GM23248 (cell line): ENCODE measurements around the gene LYST. TPM values are rescaled to one million over a fixed set of nuclear protein-coding genes. Genes with fewer than 3 reads are reported as not detected.

Experiments
- DNase-seq: peaks from one replicate; pipeline ENCODE4 v3.0.0-alpha.2; 2015
- H2AFZ ChIP-seq: fragments of 200-600 bp; sonication (generic); 2 replicates; pipeline ENCODE4 v1.6.1; 2016; ENCODE audit warnings: antibody characterized with exemption
- H3F3A ChIP-seq: fragments of 200-600 bp; sonication (generic); 2 replicates; pipeline ENCODE4 v1.6.1; 2016; ENCODE audit warnings: mild to moderate bottlenecking, antibody characterized with exemption, mixed run types; ENCODE audit not compliant: insufficient read depth
- H3K27ac ChIP-seq: fragments of 200-600 bp; sonication (generic); 2 replicates; pipeline ENCODE4 v1.5.1; 2016; ENCODE audit warnings: mild to moderate bottlenecking
- H3K27me3 ChIP-seq: fragments of 200-600 bp; sonication (generic); replicated peaks from 2 replicates; pipeline ENCODE4 v1.6.1; 2016; ENCODE audit warnings: mild to moderate bottlenecking; ENCODE audit not compliant: insufficient read depth
- H3K36me3 ChIP-seq: fragments of 200-600 bp; sonication (generic); 2 replicates; pipeline ENCODE4 v1.6.1; 2016; ENCODE audit warnings: low read depth, mild to moderate bottlenecking
- H3K4me1 ChIP-seq: fragments of 200-600 bp; sonication (generic); 2 replicates; pipeline ENCODE4 v1.6.1; 2016; ENCODE audit warnings: mild to moderate bottlenecking; ENCODE audit not compliant: insufficient read depth
- H3K4me2 ChIP-seq: fragments of 200-600 bp; sonication (generic); one replicate; pipeline ENCODE4 v1.6.1; 2016; ENCODE audit warnings: mild to moderate bottlenecking; ENCODE audit not compliant: unreplicated experiment
- H3K4me3 ChIP-seq: fragments of 200-600 bp; sonication (generic); 2 replicates; pipeline ENCODE4 v1.5.1; 2016; ENCODE audit warnings: mild to moderate bottlenecking
- H3K79me2 ChIP-seq: fragments of 200-600 bp; sonication (generic); 2 replicates; pipeline ENCODE4 v1.6.1; 2016; ENCODE audit warnings: mild to moderate bottlenecking; ENCODE audit not compliant: insufficient read depth
- H3K9ac ChIP-seq: fragments of 200-600 bp; sonication (generic); 2 replicates; pipeline ENCODE4 v1.6.1; 2016; ENCODE audit warnings: mild to moderate bottlenecking
- H3K9me2 ChIP-seq: fragments of 200-600 bp; sonication (generic); 2 replicates; pipeline ENCODE4 v1.6.1; 2016; ENCODE audit warnings: mixed run types, mild to moderate bottlenecking, moderate library complexity; ENCODE audit not compliant: insufficient read depth
- H3K9me3 ChIP-seq: fragments of 200-600 bp; sonication (generic); one replicate; pipeline ENCODE4 v1.6.1; 2017; ENCODE audit warnings: low read depth
- H4K20me1 ChIP-seq: fragments of 200-600 bp; sonication (generic); 2 replicates; pipeline ENCODE4 v1.6.0; 2016; ENCODE audit not compliant: insufficient read depth
- EZH2 ChIP-seq: fragments of 200-600 bp; sonication (generic); IDR thresholded peaks from 2 replicates; pipeline ENCODE4 v1.6.1; 2018; ENCODE audit warnings: antibody characterized with exemption, mild to moderate bottlenecking; ENCODE audit not compliant: insufficient read depth, poor library complexity, severe bottlenecking
- EZH2phosphoT487 ChIP-seq: fragments of 200-600 bp; sonication (generic); IDR thresholded peaks from 2 replicates; pipeline ENCODE4 v1.6.1; 2018; ENCODE audit warnings: antibody characterized with exemption, moderate library complexity, mild to moderate bottlenecking, low read depth; ENCODE audit not compliant: insufficient read depth
- WGBS, 2 experiments: methylation state at CpG; one replicate each; pipeline ENCODE4 v1.1.6; 2015 to 2017; ENCODE audit warnings: low lambda C conversion rate in 2 of 2, low coverage in 1 of 2; ENCODE audit errors: missing lambda C conversion rate in 2 of 2; 5-methylcytosine and 5-hydroxymethylcytosine counted together
- in situ Hi-C: fragments of 300-500 bp; cut with MboI; formaldehyde crosslinking; loops from 2 replicates; pipeline ENCODE4 v1.15.0; 2020
- polyA plus RNA-seq: library from polyadenylated mRNA; unstranded; fragments of >200 nt; fragmentation: Nextera tagmentation; extraction: Ambion mirVana; gene quantifications from 2 replicates; pipeline ENCODE4 v1.2.1, GENCODE V29; 2016
- total RNA-seq: library from RNA; depleted of rRNA; stranded (reverse); fragments of >200 nt; shearing (Covaris generic); gene quantifications from 2 replicates; pipeline ENCODE4 v1.2.3, GENCODE V29; 2014

LYST gene
- total and polyA plus RNA-seq, 2 experiments from 2014 or later = 5.1 to 9.0 TPM

GRCh38 chr1:235835226-235835625 is 31.5 kb downstream of the LYST start:
- Histone ChIP-seq H2AFZ (peak overlapping the region; percentile 55), H3K4me1 (no peaks in the 10 kb centered on the region), H3K9me3 (no peaks in the 10 kb centered on the region), H3K36me3 (0 out of 2 replicates have a peak, but pooled peaks cover under 1% of the 10 kb centered on the region), H3K4me3 (peak overlapping the region; percentile 53), H3K9me2 (no peaks in the 10 kb centered on the region), H3F3A (no peaks in the 10 kb centered on the region), H3K27me3 (no peaks in the 10 kb centered on the region), H3K9ac (0 out of 2 replicates have a peak overlapping the region, but pooled peaks have one; percentile 40), H3K27ac (no peak overlapping the region), H3K4me2 (peak overlapping the region; percentile 51), H3K79me2 (peaks cover 27% of the 10 kb centered on the region), H4K20me1 (0 out of 2 replicates have a peak, but pooled peaks cover 4% of the 10 kb centered on the region)
- peak; percentile 52 for DNase-seq
- TF ChIP-seq EZH2 (no peak), EZH2phosphoT487 (no peak)
- 49 to 50% methylated on average over 4 of the region's 4 CpGs for WGBS, 2 experiments
- in situ Hi-C loops = no loop called here

- H3K9ac ChIP-seq = no peak overlapping the region
- no peak overlapping the region for H3K27ac ChIP-seq
- DNase-seq = no peak
- H3K4me3 ChIP-seq = no peak overlapping the region
- WGBS, 2 experiments = 98 to 100% methylated on average over 6 of the region's 6 CpGs
- no peak for TF ChIP-seq EZH2phosphoT487
- no peak for TF ChIP-seq EZH2
- in situ Hi-C loops = no loop called here
- H3K4me1 ChIP-seq = no peaks in the 10 kb centered on the region
- H3K9me2 ChIP-seq = no peaks in the 10 kb centered on the region
- H3K9me3 ChIP-seq = no peaks in the 10 kb centered on the region
- no peaks in the 10 kb centered on the region for H4K20me1 ChIP-seq
- 0 out of 2 replicates have a peak, but pooled peaks cover 6% of the 10 kb centered on the region for H3K36me3 ChIP-seq
- H3K4me2 ChIP-seq = no peak overlapping the region
- peaks cover 23% of the 10 kb centered on the region for H3K79me2 ChIP-seq
- no peaks in the 10 kb centered on the region for H3F3A ChIP-seq
- H2AFZ ChIP-seq = no peak overlapping the region
- H3K27me3 ChIP-seq = no peaks in the 10 kb centered on the region
Observed at GRCh38 chr1:235834620-235835019, 32.1 kb downstream of the LYST start.

GRCh38 chr1:235832011-235832410 is 34.7 kb downstream of the LYST start:
- H4K20me1 ChIP-seq = no peaks in the 10 kb centered on the region
- DNase-seq = no peak
- no peak overlapping the region for H3K4me2 ChIP-seq
- H3K36me3 ChIP-seq = 0 out of 2 replicates have a peak, but pooled peaks cover 13% of the 10 kb centered on the region
- H3K9me3 ChIP-seq = no peaks in the 10 kb centered on the region
- H3K27ac ChIP-seq = no peak overlapping the region
- no peak overlapping the region for H3K4me3 ChIP-seq
- no peak overlapping the region for H3K9ac ChIP-seq
- H3K4me1 ChIP-seq = no peaks in the 10 kb centered on the region
- no peak overlapping the region for H2AFZ ChIP-seq
- 95 to 97% methylated on average over 2 of the region's 2 CpGs for WGBS, 2 experiments
- in situ Hi-C loops = no loop called here
- H3K79me2 ChIP-seq = peaks cover 9% of the 10 kb centered on the region; the same call in 1 of the 2 replicates
- no peaks in the 10 kb centered on the region for H3K27me3 ChIP-seq
- H3K9me2 ChIP-seq = no peaks in the 10 kb centered on the region
- TF ChIP-seq EZH2 (no peak), EZH2phosphoT487 (no peak)
- no peaks in the 10 kb centered on the region for H3F3A ChIP-seq

GRCh38 chr1:235831148-235831547 is 35.6 kb downstream of the LYST start:
- in situ Hi-C loops = no loop called here
- no peaks in the 10 kb centered on the region for H3K9me3 ChIP-seq
- no peak overlapping the region for H3K9ac ChIP-seq

More at GRCh38 chr1:235831148-235831547, 35.6 kb downstream of the LYST start:
- H3F3A ChIP-seq = no peaks in the 10 kb centered on the region
- no peak overlapping the region for H3K4me3 ChIP-seq
- H4K20me1 ChIP-seq = no peaks in the 10 kb centered on the region
- no peaks in the 10 kb centered on the region for H3K27me3 ChIP-seq
- TF ChIP-seq EZH2 (no peak), EZH2phosphoT487 (no peak)
- peak overlapping the region; percentile 41 for H3K27ac ChIP-seq
- no peaks in the 10 kb centered on the region for H3K9me2 ChIP-seq
- H3K36me3 ChIP-seq = 0 out of 2 replicates have a peak, but pooled peaks cover 13% of the 10 kb centered on the region
- H3K4me2 ChIP-seq = no peak overlapping the region
- no peak overlapping the region for H2AFZ ChIP-seq
- DNase-seq = peak; percentile 68
- H3K4me1 ChIP-seq = no peaks in the 10 kb centered on the region
- 64 to 69% methylated on average over 5 of the region's 5 CpGs for WGBS, 2 experiments
- peaks cover 6% of the 10 kb centered on the region; the same call in 1 of the 2 replicates for H3K79me2 ChIP-seq
